ENCODE data around the gene TFEB.

The TFEB gene

GRCh38 chr6:41735427-41736185 lies at the start of gene TFEB:
Gene TFEB (minus strand): TSS chr6:41735608. CDS start chr6:41691213, 44,395 bp downstream.
- Histone ChIP-seq H3K4me3 (ENCODE audit: low read depth in 1 of 2, low read length in 2 of 2) (peak within 1 kb of the TSS; percentile 70 to 81), H3K27me3 (ENCODE audit: control insufficient read depth in 1 of 2, insufficient read depth in 2 of 2, low read length in 2 of 2) (no peaks in the 10 kb centered on the region), H3K9me3 (ENCODE audit: low read length) (no peaks in the 10 kb centered on the region), H3K27ac (ENCODE audit: low read depth, low read length) (peak within 1 kb of the TSS; percentile 98), H3K36me3 (ENCODE audit: insufficient read depth, low read length) (no peaks in the 10 kb centered on the region), H3K4me1 (ENCODE audit: insufficient read depth, low read length) (peaks cover 37% of the 10 kb centered on the region), H3K9ac (ENCODE audit: low read length) (no peak within 1 kb of the TSS)

GRCh38 chr6:41784581-41785171 lies 49.3 kb upstream of the TFEB start:
- Histone ChIP-seq H3K4me1 (ENCODE audit: insufficient read depth, low read length) (peaks cover 26% of the 10 kb centered on the region), H3K27me3 (ENCODE audit: control insufficient read depth in 1 of 2, insufficient read depth in 2 of 2, low read length in 2 of 2) (no peaks in the 10 kb centered on the region), H3K9ac (ENCODE audit: low read length) (no peak overlapping the region), H3K27ac (ENCODE audit: low read depth, low read length) (no peak overlapping the region), H3K36me3 (ENCODE audit: insufficient read depth, low read length) (peaks cover 8% of the 10 kb centered on the region), H3K4me3 (ENCODE audit: low read depth in 1 of 2, low read length in 2 of 2) (no peak overlapping the region), H3K9me3 (ENCODE audit: low read length) (no peaks in the 10 kb centered on the region)

GRCh38 chr6:41783106-41783780 lies 47.8 kb upstream of the TFEB start:
- peaks cover 30% of the 10 kb centered on the region for H3K4me1 ChIP-seq (ENCODE audit: insufficient read depth, low read length)
- no peak overlapping the region for H3K4me3 ChIP-seq (ENCODE audit: low read depth in 1 of 2, low read length in 2 of 2)
- no peak overlapping the region for H3K27ac ChIP-seq (ENCODE audit: low read depth, low read length)
- no peak overlapping the region for H3K9ac ChIP-seq (ENCODE audit: low read length)
- H3K27me3 ChIP-seq (ENCODE audit: control insufficient read depth in 1 of 2, insufficient read depth in 2 of 2, low read length in 2 of 2): no peaks in the 10 kb centered on the region
- H3K36me3 ChIP-seq (ENCODE audit: insufficient read depth, low read length): no peaks in the 10 kb centered on the region
- H3K9me3 ChIP-seq (ENCODE audit: low read length): no peaks in the 10 kb centered on the region

- Histone ChIP-seq H3K9me3 (ENCODE audit: low read length) (no peaks in the 10 kb centered on the region), H3K27ac (ENCODE audit: low read depth, low read length) (peak overlapping the region; percentile 66), H3K36me3 (ENCODE audit: insufficient read depth, low read length) (peaks cover 8% of the 10 kb centered on the region), H3K27me3 (ENCODE audit: control insufficient read depth in 1 of 2, insufficient read depth in 2 of 2, low read length in 2 of 2) (no peaks in the 10 kb centered on the region), H3K4me3 (ENCODE audit: low read depth in 1 of 2, low read length in 2 of 2) (peak overlapping the region in 1 of 2 donors; percentile 47), H3K9ac (ENCODE audit: low read length) (peak overlapping the region; percentile 18), H3K4me1 (ENCODE audit: insufficient read depth, low read length) (peaks cover 30% of the 10 kb centered on the region)
These were observed 45.9 kb upstream of the TFEB start for GRCh38 chr6:41781366-41781730.

- peak within 1 kb of the TSS; percentile 18 for H3K9ac ChIP-seq (ENCODE audit: low read length)
- peak within 1 kb of the TSS; percentile 70 for H3K27ac ChIP-seq (ENCODE audit: low read depth, low read length)
- H3K27me3 ChIP-seq (ENCODE audit: control insufficient read depth in 1 of 2, insufficient read depth in 2 of 2, low read length in 2 of 2): no peaks in the 10 kb centered on the region
- peaks cover 26% of the 10 kb centered on the region for H3K4me1 ChIP-seq (ENCODE audit: insufficient read depth, low read length)
- H3K9me3 ChIP-seq (ENCODE audit: low read length): no peaks in the 10 kb centered on the region
- peak within 1 kb of the TSS; percentile 29 to 69 for H3K4me3 ChIP-seq (ENCODE audit: low read depth in 1 of 2, low read length in 2 of 2)
- peaks cover 11% of the 10 kb centered on the region for H3K36me3 ChIP-seq (ENCODE audit: insufficient read depth, low read length)
These were observed 45.4 kb upstream of the TFEB start, which contains the start of gene PRICKLE4 for GRCh38 chr6:41780551-41781365. Gene PRICKLE4 (plus strand): TSS chr6:41780782. CDS start chr6:41783474, 2,692 bp downstream.

- Histone ChIP-seq H3K4me3 (ENCODE audit: low read depth in 1 of 2, low read length in 2 of 2) (peak within 1 kb of the TSS; percentile 37 to 69), H3K9me3 (ENCODE audit: low read length) (no peaks in the 10 kb centered on the region), H3K9ac (ENCODE audit: low read length) (peak within 1 kb of the TSS; percentile 71), H3K4me1 (ENCODE audit: insufficient read depth, low read length) (peaks cover 19% of the 10 kb centered on the region), H3K36me3 (ENCODE audit: insufficient read depth, low read length) (peaks cover 19% of the 10 kb centered on the region), H3K27ac (ENCODE audit: low read depth, low read length) (peak within 1 kb of the TSS; percentile 70), H3K27me3 (ENCODE audit: control insufficient read depth in 1 of 2, insufficient read depth in 2 of 2, low read length in 2 of 2) (no peaks in the 10 kb centered on the region)
These were observed 44.6 kb upstream of the TFEB start, which contains the start of gene FRS3 for GRCh38 chr6:41779788-41780550. Gene FRS3 (minus strand): TSS chr6:41779900. CDS start chr6:41776987, 2,913 bp downstream.

- H3K27ac ChIP-seq (ENCODE audit: low read depth, low read length): no peak overlapping the region
These were observed 43.9 kb upstream of the TFEB start for GRCh38 chr6:41779336-41779735.

GRCh38 chr6:41778895-41779294 lies 43.5 kb upstream of the TFEB start:
- no peaks in the 10 kb centered on the region for H3K27me3 ChIP-seq (ENCODE audit: control insufficient read depth in 1 of 2, insufficient read depth in 2 of 2, low read length in 2 of 2)
- H3K4me3 ChIP-seq (ENCODE audit: low read depth in 1 of 2, low read length in 2 of 2): peak overlapping the region; percentile 37 to 63
- no peak overlapping the region for H3K27ac ChIP-seq (ENCODE audit: low read depth, low read length)

More at GRCh38 chr6:41779336-41779735, 43.9 kb upstream of the TFEB start:
- no peaks in the 10 kb centered on the region for H3K27me3 ChIP-seq (ENCODE audit: control insufficient read depth in 1 of 2, insufficient read depth in 2 of 2, low read length in 2 of 2)
- H3K9me3 ChIP-seq (ENCODE audit: low read length): no peaks in the 10 kb centered on the region
- H3K36me3 ChIP-seq (ENCODE audit: insufficient read depth, low read length): peaks cover 25% of the 10 kb centered on the region
- peak overlapping the region; percentile 37 to 63 for H3K4me3 ChIP-seq (ENCODE audit: low read depth in 1 of 2, low read length in 2 of 2)
- peaks cover 19% of the 10 kb centered on the region for H3K4me1 ChIP-seq (ENCODE audit: insufficient read depth, low read length)
- H3K9ac ChIP-seq (ENCODE audit: low read length): peak overlapping the region; percentile 71

GRCh38 chr6:41777551-41778285 lies 42.3 kb upstream of the TFEB start:
- H3K4me1 ChIP-seq (ENCODE audit: insufficient read depth, low read length): peaks cover 19% of the 10 kb centered on the region
- H3K27ac ChIP-seq (ENCODE audit: low read depth, low read length): no peak overlapping the region
- no peaks in the 10 kb centered on the region for H3K9me3 ChIP-seq (ENCODE audit: low read length)
- H3K27me3 ChIP-seq (ENCODE audit: control insufficient read depth in 1 of 2, insufficient read depth in 2 of 2, low read length in 2 of 2): no peaks in the 10 kb centered on the region
- no peak overlapping the region for H3K9ac ChIP-seq (ENCODE audit: low read length)
- no peak overlapping the region for H3K4me3 ChIP-seq (ENCODE audit: low read depth in 1 of 2, low read length in 2 of 2)
- H3K36me3 ChIP-seq (ENCODE audit: insufficient read depth, low read length): peaks cover 32% of the 10 kb centered on the region

More at GRCh38 chr6:41778895-41779294, 43.5 kb upstream of the TFEB start:
- Histone ChIP-seq H3K4me1 (ENCODE audit: insufficient read depth, low read length) (peaks cover 19% of the 10 kb centered on the region), H3K9ac (ENCODE audit: low read length) (peak overlapping the region; percentile 71), H3K36me3 (ENCODE audit: insufficient read depth, low read length) (peaks cover 29% of the 10 kb centered on the region), H3K9me3 (ENCODE audit: low read length) (no peaks in the 10 kb centered on the region)

Data from muscle layer of colon (tissue), 2 donors.